Ammon's horn (tissue), 1 donor: Measurements from ENCODE around the gene CYP3A4.

ENCODE experiments used
- DNase-seq: peaks from one replicate; pipeline ENCODE4 v3.0.0-alpha.2; 2016; ENCODE audit warnings: low spot score

CYP3A4 gene

GRCh38 chr7:99720800-99721595 is 63.0 kb downstream of the CYP3A4 start:
- no peak for DNase-seq

GRCh38 chr7:99719996-99720769 is 63.8 kb downstream of the CYP3A4 start:
- no peak for DNase-seq

GRCh38 chr7:99713995-99714570 is 69.9 kb downstream of the CYP3A4 start:
- DNase-seq: no peak

GRCh38 chr7:99709838-99710578 is 74.0 kb downstream of the CYP3A4 start:
- DNase-seq: no peak

GRCh38 chr7:99709260-99709659 is 74.7 kb downstream of the CYP3A4 start:
- DNase-seq: no peak

GRCh38 chr7:99707096-99707495 is 76.9 kb downstream of the CYP3A4 start:
- DNase-seq: no peak
